Activated CD8-positive, alpha-beta memory T cell treated with anti-CD3 and anti-CD28 coated beads, Interleukin-2, amount 10 ng/mL, durations not matched to agents 7 days and 5 days (primary cell): Measurements from ENCODE around the gene FAM120A. TPM values are rescaled to one million over a fixed set of nuclear protein-coding genes. Genes with fewer than 3 reads are reported as not detected.
A peak's percentile ranks its signal among the peaks of the same experiment; 100 is the strongest.

ENCODE experiments used
- ATAC-seq: fragments of 150-1000 bp; cut with Tn5 transposase; one replicate; pipeline ENCODE4 v1.10.0; 2021; ENCODE audit warnings: moderate library complexity
- CTCF ChIA-PET: fragments of 350-600 bp; sonication (Branson Sonifier 250); formaldehyde crosslinking; loops from one replicate; lab custom pipeline; 2021; ENCODE audit warnings: antibody characterized with exemption; lab: Charles Lee
- DNase-seq: peaks from one replicate; pipeline ENCODE4 v3.0.0-alpha.2; 2020
- H3K27ac Mint-ChIP-seq: one replicate; pipeline ENCODE4 v1.8.0; 2021; ENCODE audit warnings: mild to moderate bottlenecking, mixed read lengths
- H3K27me3 Mint-ChIP-seq: one replicate; pipeline ENCODE4 v1.8.0; 2021; ENCODE audit warnings: mixed read lengths
- H3K36me3 Mint-ChIP-seq: one replicate; pipeline ENCODE4 v1.8.0; 2021; ENCODE audit warnings: mild to moderate bottlenecking, mixed read lengths
- H3K4me1 Mint-ChIP-seq: one replicate; pipeline ENCODE4 v1.8.0; 2021; ENCODE audit warnings: mixed read lengths
- H3K4me3 Mint-ChIP-seq: one replicate; pipeline ENCODE4 v1.8.0; 2021; ENCODE audit warnings: mild to moderate bottlenecking, moderate library complexity, mixed read lengths
- H3K9me3 Mint-ChIP-seq: one replicate; pipeline ENCODE4 v1.8.0; 2022; ENCODE audit warnings: low read depth, mixed read lengths
- total RNA-seq, 2 experiments: library from RNA; stranded (reverse); gene quantifications; one replicate each; pipeline ENCODE4 v1.2.3, GENCODE V29; 2021

Gene FAM120A
- total RNA-seq, 2 experiments from 2014 or later = 143 to 155 TPM

GRCh38 chr9:93488244-93488643, 36.8 kb downstream of the FAM120A start:
- peaks cover 51% of the 10 kb centered on the region for H3K36me3 Mint-ChIP-seq
- CTCF ChIA-PET = no interaction called here

DNA sequence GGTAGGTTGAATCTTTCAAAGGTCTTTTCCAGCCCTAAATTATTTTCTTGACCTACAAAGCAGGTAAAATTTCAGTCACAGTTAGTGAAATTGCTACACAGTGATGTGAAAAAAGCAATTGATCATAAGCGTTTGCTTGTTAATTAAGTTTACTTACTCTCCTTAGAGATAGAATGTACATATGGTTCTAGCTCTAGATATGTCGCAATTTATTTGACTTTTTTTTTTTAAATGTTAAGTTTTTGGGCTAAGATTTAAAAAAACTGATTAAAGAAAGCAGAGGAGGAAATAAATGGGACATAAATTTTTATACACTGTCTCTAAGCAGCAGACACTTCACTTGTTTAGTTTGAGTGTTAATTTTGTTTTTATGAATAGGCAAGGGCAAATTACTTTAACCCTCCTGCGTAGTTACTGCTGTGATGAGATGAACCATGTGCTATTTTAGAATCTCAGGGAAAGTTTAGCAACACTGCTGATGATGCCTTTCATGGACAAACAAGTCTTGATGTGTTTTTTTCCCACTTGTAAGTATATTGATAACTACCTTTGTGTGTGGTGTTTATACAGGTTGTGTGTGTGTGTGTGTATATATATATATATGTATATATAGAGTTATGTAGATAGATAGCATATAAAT, 40.2 kb downstream of the FAM120A start:
- Mint-ChIP-seq H3K27ac (no peak overlapping the region), H3K36me3 (peaks cover 47% of the 10 kb centered on the region), H3K4me3 (no peak overlapping the region), H3K27me3 (no peaks in the 10 kb centered on the region), H3K9me3 (no peaks in the 10 kb centered on the region), H3K4me1 (peaks cover 12% of the 10 kb centered on the region)
- CTCF ChIA-PET = no interaction called here
- ATAC-seq = no peak
- no peak for DNase-seq

More at GRCh38 chr9:93488244-93488643, 36.8 kb downstream of the FAM120A start:
- no peak overlapping the region for H3K4me3 Mint-ChIP-seq
- ATAC-seq (no peak), DNase-seq (no peak)
- H3K27me3 Mint-ChIP-seq = no peaks in the 10 kb centered on the region
- no peaks in the 10 kb centered on the region for H3K9me3 Mint-ChIP-seq
- H3K4me1 Mint-ChIP-seq = peaks cover 18% of the 10 kb centered on the region
- no peak overlapping the region for H3K27ac Mint-ChIP-seq

DNA sequence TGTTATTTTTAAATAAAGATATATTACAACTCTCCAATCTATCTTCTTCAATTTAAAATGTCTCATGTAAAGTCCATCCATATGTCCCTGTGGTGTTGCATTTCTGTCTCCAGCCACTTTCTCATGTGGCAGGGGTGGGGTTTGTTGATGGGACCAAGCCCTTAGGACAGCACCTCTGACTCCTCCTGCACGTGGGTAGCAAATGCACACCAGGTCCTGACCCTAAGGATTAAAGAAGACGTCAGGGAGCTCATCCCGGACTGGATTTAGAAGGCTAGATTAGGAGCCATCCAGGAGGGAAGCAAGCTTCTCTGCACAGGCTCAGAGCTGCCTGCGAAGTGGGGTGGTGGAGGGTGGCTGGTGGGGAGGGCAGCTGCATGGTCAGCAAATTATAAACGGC, 40.8 kb downstream of the FAM120A start:
- H3K9me3 Mint-ChIP-seq = no peaks in the 10 kb centered on the region
- peaks cover 44% of the 10 kb centered on the region for H3K36me3 Mint-ChIP-seq
- no peak overlapping the region for H3K4me3 Mint-ChIP-seq
- ATAC-seq (no peak), DNase-seq (no peak)
- no peaks in the 10 kb centered on the region for H3K27me3 Mint-ChIP-seq
- CTCF ChIA-PET = interaction anchor here (0.5 kb wide), 1 partner anchor 746 kb away, joined by 4 read pairs; no protein-coding TSS in a partner anchor
- no peak overlapping the region for H3K27ac Mint-ChIP-seq
- H3K4me1 Mint-ChIP-seq = peaks cover 10% of the 10 kb centered on the region

- CTCF ChIA-PET = interaction anchor here (1.4 kb wide), 1 partner anchor 72 kb away, joined by 6 read pairs; no protein-coding TSS in a partner anchor
Observed at GRCh38 chr9:93493949-93494348, 42.5 kb downstream of the FAM120A start.

DNA sequence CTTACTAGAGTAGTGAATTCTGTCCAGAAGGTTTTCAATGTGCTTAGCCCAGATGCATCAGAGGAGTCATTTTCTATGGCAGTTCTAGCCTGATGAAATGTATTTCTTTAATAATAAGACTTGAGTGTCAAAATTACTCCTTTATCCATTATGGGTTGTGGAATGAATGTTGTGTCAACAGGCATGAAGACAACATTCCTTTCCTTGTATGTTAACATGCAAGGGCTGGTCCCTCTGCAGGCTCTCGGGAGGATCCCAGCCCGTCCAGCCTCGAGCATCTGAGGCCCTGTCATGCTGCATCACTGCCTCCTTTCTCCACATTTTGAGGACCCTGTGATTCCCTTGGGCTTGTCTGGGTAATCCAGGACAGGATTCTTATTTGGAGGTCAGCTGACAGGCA, 44.8 kb downstream of the FAM120A start:
- DNase-seq (no peak), ATAC-seq (no peak)
- H3K4me1 Mint-ChIP-seq = peaks cover 22% of the 10 kb centered on the region
- no peaks in the 10 kb centered on the region for H3K9me3 Mint-ChIP-seq
- no peak overlapping the region for H3K4me3 Mint-ChIP-seq
- peak overlapping the region; percentile 44 for H3K27ac Mint-ChIP-seq
- H3K36me3 Mint-ChIP-seq = peaks cover 50% of the 10 kb centered on the region
- CTCF ChIA-PET = no interaction called here
- H3K27me3 Mint-ChIP-seq = no peaks in the 10 kb centered on the region

More at GRCh38 chr9:93493949-93494348, 42.5 kb downstream of the FAM120A start:
- Mint-ChIP-seq H3K36me3 (peaks cover 41% of the 10 kb centered on the region), H3K27ac (no peak overlapping the region), H3K27me3 (no peaks in the 10 kb centered on the region), H3K9me3 (no peaks in the 10 kb centered on the region), H3K4me1 (peaks cover 5% of the 10 kb centered on the region), H3K4me3 (no peak overlapping the region)
- DNase-seq (no peak), ATAC-seq (no peak)

- no peak for DNase-seq
- Mint-ChIP-seq H3K4me1 (peaks cover 48% of the 10 kb centered on the region), H3K4me3 (peak overlapping the region; percentile 74), H3K27ac (peak overlapping the region; percentile 89), H3K9me3 (no peaks in the 10 kb centered on the region), H3K27me3 (no peaks in the 10 kb centered on the region), H3K36me3 (peaks cover 61% of the 10 kb centered on the region)
- CTCF ChIA-PET = interaction anchor here (1.6 kb wide), 1 partner anchor 66 kb away, joined by 5 read pairs; no protein-coding TSS in a partner anchor
- ATAC-seq = peak; percentile 27
Observed at GRCh38 chr9:93500571-93501298, 49.2 kb downstream of the FAM120A start.

DNA sequence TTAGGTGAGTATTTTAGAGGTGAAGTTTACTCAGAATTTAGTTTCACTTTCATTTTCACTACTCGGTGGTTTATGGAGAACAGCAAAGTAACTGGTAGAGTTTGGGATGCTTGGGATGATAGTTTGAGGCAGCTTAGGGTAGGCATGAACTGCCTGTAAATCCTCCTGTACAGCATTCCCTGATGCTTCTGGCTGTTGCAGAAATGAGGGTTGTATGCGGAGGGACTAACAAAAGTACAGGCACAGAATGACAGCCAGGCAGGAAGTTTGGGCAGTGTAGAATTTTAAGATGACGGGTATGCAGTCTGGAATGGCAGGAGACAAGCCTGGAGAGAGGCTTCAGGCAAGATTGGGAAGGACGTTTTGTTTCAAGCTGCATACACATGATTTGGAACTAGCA, 49.9 kb downstream of the FAM120A start:
- peak overlapping the region; percentile 74 for H3K4me3 Mint-ChIP-seq
- peaks cover 60% of the 10 kb centered on the region for H3K36me3 Mint-ChIP-seq
- no peaks in the 10 kb centered on the region for H3K9me3 Mint-ChIP-seq
- peak overlapping the region; percentile 89 for H3K27ac Mint-ChIP-seq
- CTCF ChIA-PET = no interaction called here
- no peaks in the 10 kb centered on the region for H3K27me3 Mint-ChIP-seq
- no peak for DNase-seq
- peak; percentile 53 for ATAC-seq
- H3K4me1 Mint-ChIP-seq = peaks cover 49% of the 10 kb centered on the region

DNA sequence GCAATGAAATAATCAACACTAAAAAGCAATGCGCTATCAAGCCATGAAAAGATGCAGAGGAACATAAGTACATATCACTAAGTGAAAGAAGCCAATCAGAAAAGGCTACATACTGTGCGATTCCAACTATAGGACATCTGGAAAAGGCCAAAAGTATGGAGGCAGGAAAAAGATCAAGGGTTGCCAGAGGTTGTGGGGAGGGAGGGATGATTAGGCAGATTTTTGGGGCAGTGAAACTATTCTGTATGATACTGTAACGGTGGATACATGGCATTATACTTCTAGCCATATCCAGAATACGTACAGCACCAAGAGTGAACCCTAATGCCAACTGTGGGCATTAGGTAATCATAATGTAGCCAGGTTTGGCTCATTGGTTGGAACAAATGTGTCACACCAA, 51.9 kb downstream of the FAM120A start:
- Mint-ChIP-seq H3K27ac (no peak overlapping the region), H3K4me3 (no peak overlapping the region), H3K27me3 (no peaks in the 10 kb centered on the region), H3K9me3 (no peaks in the 10 kb centered on the region), H3K36me3 (peaks cover 61% of the 10 kb centered on the region), H3K4me1 (peaks cover 63% of the 10 kb centered on the region)
- no peak for DNase-seq
- no peak for ATAC-seq
- CTCF ChIA-PET = no interaction called here

DNA sequence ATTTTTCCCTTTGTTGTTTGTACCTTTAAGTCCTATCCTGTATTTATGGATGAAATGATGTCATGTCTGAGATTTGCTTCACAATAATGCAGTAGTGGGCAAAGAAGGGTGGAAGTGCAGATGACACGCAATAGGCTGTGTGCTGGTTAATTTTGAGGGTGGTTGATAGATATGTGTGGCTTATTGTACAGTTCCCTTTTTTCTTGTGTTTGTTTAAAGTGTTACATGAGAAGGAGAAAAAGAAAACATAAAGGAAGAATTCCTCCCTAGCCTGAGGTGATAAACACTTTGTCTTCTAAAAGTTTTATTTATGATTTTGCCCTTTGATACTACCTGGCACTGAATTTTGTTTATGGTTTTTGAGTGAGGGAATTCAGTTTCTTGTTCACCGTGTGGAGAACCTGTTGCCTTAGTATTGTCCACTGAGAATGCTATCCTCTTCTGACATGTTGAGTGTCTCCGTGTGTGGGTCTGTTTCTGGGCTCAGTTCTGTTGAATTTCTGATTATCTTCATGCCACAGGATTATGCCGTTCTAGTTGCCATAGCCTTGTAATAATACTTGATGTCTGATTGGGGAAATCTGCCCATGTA, 54.2 kb downstream of the FAM120A start:
- Mint-ChIP-seq H3K4me1 (peaks cover 56% of the 10 kb centered on the region), H3K36me3 (peaks cover 46% of the 10 kb centered on the region), H3K27ac (peak overlapping the region; percentile 30), H3K4me3 (no peak overlapping the region), H3K9me3 (no peaks in the 10 kb centered on the region), H3K27me3 (no peaks in the 10 kb centered on the region)
- ATAC-seq (no peak), DNase-seq (no peak)
- CTCF ChIA-PET = no interaction called here

DNA sequence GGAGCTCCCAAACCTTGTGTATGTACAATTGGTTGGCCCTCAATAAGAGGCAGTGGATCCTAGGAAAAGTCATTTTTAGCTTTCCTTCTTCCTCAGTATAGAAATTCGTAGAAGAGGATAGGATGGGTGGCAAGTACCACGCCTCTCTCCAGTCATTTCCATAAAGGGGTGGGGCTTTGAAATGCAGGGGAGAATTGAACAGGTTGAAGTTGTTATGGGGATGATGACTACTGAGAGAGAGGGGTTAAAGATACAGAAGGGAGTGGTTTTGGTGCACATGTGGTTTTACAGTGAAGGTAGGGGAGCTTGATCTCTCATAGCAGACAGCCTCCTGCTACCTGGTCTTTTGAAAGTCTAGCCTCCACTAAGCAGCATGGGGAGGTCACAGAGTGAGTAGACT, 56.3 kb downstream of the FAM120A start:
- Mint-ChIP-seq H3K27me3 (no peaks in the 10 kb centered on the region), H3K4me1 (peaks cover 45% of the 10 kb centered on the region), H3K9me3 (no peaks in the 10 kb centered on the region), H3K27ac (peak overlapping the region; percentile 3), H3K36me3 (peaks cover 33% of the 10 kb centered on the region), H3K4me3 (no peak overlapping the region)
- CTCF ChIA-PET = no interaction called here
- peak; percentile 32 for ATAC-seq
- no peak for DNase-seq

DNA sequence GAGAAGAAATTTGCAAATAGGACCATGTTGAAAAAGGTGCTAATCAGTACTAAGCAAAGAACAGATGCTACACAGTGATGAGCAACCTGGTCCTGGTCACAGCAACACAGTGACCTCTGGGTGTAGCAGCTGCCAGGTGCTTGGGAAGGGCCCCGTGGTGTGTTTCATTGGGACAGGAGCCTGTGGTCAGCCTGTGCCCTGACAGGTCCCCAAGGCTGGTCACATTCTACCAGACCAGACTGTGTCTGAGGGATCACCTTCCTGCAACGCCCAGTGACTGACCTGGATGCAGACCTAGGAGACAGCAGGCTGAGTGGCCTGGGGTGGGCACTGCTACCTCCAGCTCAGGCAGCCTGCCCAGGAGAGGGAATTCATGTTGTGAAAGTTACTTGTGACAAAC, 56.7 kb downstream of the FAM120A start:
- CTCF ChIA-PET = no interaction called here
- DNase-seq (no peak), ATAC-seq (no peak)
- Mint-ChIP-seq H3K36me3 (peaks cover 29% of the 10 kb centered on the region), H3K4me3 (no peak overlapping the region), H3K9me3 (no peaks in the 10 kb centered on the region), H3K27me3 (no peaks in the 10 kb centered on the region), H3K27ac (no peak overlapping the region), H3K4me1 (peaks cover 42% of the 10 kb centered on the region)

- H3K4me1 Mint-ChIP-seq = peaks cover 36% of the 10 kb centered on the region
- peaks cover 23% of the 10 kb centered on the region for H3K36me3 Mint-ChIP-seq
- ATAC-seq (no peak), DNase-seq (no peak)
- H3K27me3 Mint-ChIP-seq = no peaks in the 10 kb centered on the region
- H3K9me3 Mint-ChIP-seq = no peaks in the 10 kb centered on the region
- CTCF ChIA-PET = no interaction called here
- no peak overlapping the region for H3K27ac Mint-ChIP-seq
- H3K4me3 Mint-ChIP-seq = no peak overlapping the region
Observed at GRCh38 chr9:93509084-93509483, 57.6 kb downstream of the FAM120A start.

DNA sequence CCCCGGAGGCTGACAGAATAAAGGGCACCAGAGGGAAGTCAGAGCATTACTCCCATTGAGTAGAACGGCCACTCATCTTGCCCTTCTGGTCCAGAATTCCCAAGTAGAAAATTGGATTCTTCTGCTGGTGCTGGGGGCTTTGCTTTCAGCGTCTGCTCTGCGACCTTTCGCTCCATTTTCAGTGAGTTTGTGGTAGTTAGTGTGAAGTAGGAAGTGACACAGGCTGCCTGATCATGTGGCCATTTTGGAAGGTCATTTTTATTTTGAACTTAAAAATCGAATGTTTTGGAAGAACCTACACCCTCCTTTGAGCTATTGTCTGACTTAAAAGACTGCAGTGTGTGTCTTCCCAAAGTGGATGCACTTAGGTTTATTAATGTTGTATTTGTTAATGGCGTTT, 58.6 kb downstream of the FAM120A start:
- CTCF ChIA-PET = no interaction called here
- DNase-seq (no peak), ATAC-seq (no peak)
- Mint-ChIP-seq H3K27ac (no peak overlapping the region), H3K36me3 (peaks cover 21% of the 10 kb centered on the region), H3K4me3 (no peak overlapping the region), H3K9me3 (no peaks in the 10 kb centered on the region), H3K4me1 (peaks cover 30% of the 10 kb centered on the region), H3K27me3 (no peaks in the 10 kb centered on the region)
